Adrenal gland (tissue), 5 donors: ENCODE results near the gene NAALADL2.

Experiments
- CTCF ChIP-seq, 6 experiments: fragments of 450-650 bp in 4 of 6; fragments of 200-600 bp in 2 of 6; sonication (generic) in 1 of 6; IDR thresholded peaks; 1 replicate in 5 of 6; 2 replicates in 1 of 6; pipeline versions ENCODE4 v1.5.1 to v1.8.0; 2016 to 2021; ENCODE audit warnings: antibody characterized with exemption in 6 of 6, mild to moderate bottlenecking in 2 of 6, moderate library complexity in 1 of 6
- POLR2A ChIP-seq, 2 donors: fragments of 450-650 bp; IDR thresholded peaks; one replicate each; pipeline ENCODE4 v1.6.1; 2017; ENCODE audit warnings: antibody characterized with exemption in 2 of 2, mild to moderate bottlenecking in 2 of 2, moderate library complexity in 1 of 2
- donor health status: DM: no; HTN: no; CAD: no.

GRCh38 chr3:175155172-175155571 lies 296.0 kb downstream of the NAALADL2 start:
- no peak for TF ChIP-seq CTCF (IDR thresholded peaks at IDR 0.05)
- no peak for TF ChIP-seq POLR2A (IDR thresholded peaks at IDR 0.05)
